ENCODE data around the gene ASXL3. TPM values are rescaled to one million over a fixed set of nuclear protein-coding genes. Genes with fewer than 3 reads are reported as not detected.

Gene ASXL3
- total RNA-seq, 1 donor from 2014 or later = 45.6 TPM

- TF ChIP-seq CTCF (IDR thresholded peaks at IDR 0.05; ENCODE audit: partially characterized antibody, unreplicated experiment) = no peak
- H3K4me3 Mint-ChIP-seq (ENCODE audit: unreplicated experiment) = no peak overlapping the region
Observed at GRCh38 chr18:33627114-33627513, 49.1 kb downstream of the ASXL3 start.

GRCh38 chr18:33630476-33630875, 52.5 kb downstream of the ASXL3 start:
- no peaks in the 10 kb centered on the region for H3K36me3 Mint-ChIP-seq (ENCODE audit: unreplicated experiment)
- no peak overlapping the region for H3K27ac Mint-ChIP-seq (ENCODE audit: unreplicated experiment)
- no peak for TF ChIP-seq CTCF (IDR thresholded peaks at IDR 0.05; ENCODE audit: partially characterized antibody, unreplicated experiment)
- H3K27me3 Mint-ChIP-seq (ENCODE audit: unreplicated experiment) = peaks cover 2% of the 10 kb centered on the region
- DNase-seq = no peak
- peaks cover 4% of the 10 kb centered on the region for H3K4me1 Mint-ChIP-seq (ENCODE audit: low read depth, unreplicated experiment)
- no peak overlapping the region for H3K4me3 Mint-ChIP-seq (ENCODE audit: unreplicated experiment)
- H3K9me3 Mint-ChIP-seq (ENCODE audit: unreplicated experiment) = no peaks in the 10 kb centered on the region

More at GRCh38 chr18:33627114-33627513, 49.1 kb downstream of the ASXL3 start:
- Mint-ChIP-seq H3K9me3 (ENCODE audit: unreplicated experiment) (no peaks in the 10 kb centered on the region), H3K27ac (ENCODE audit: unreplicated experiment) (no peak overlapping the region), H3K4me1 (ENCODE audit: low read depth, unreplicated experiment) (peaks cover 4% of the 10 kb centered on the region), H3K36me3 (ENCODE audit: unreplicated experiment) (no peaks in the 10 kb centered on the region), H3K27me3 (ENCODE audit: unreplicated experiment) (peaks cover 2% of the 10 kb centered on the region)
- no peak for DNase-seq

- Mint-ChIP-seq H3K27me3 (ENCODE audit: unreplicated experiment) (no peaks in the 10 kb centered on the region), H3K36me3 (ENCODE audit: unreplicated experiment) (no peaks in the 10 kb centered on the region), H3K9me3 (ENCODE audit: unreplicated experiment) (no peaks in the 10 kb centered on the region), H3K4me3 (ENCODE audit: unreplicated experiment) (no peak overlapping the region), H3K4me1 (ENCODE audit: low read depth, unreplicated experiment) (no peaks in the 10 kb centered on the region), H3K27ac (ENCODE audit: unreplicated experiment) (no peak overlapping the region)
- TF ChIP-seq CTCF (IDR thresholded peaks at IDR 0.05; ENCODE audit: partially characterized antibody, unreplicated experiment) = no peak
- DNase-seq = no peak
Observed at GRCh38 chr18:33641141-33641540, 63.1 kb downstream of the ASXL3 start.

- DNase-seq = no peak
- H3K36me3 Mint-ChIP-seq (ENCODE audit: unreplicated experiment) = no peaks in the 10 kb centered on the region
- H3K4me1 Mint-ChIP-seq (ENCODE audit: low read depth, unreplicated experiment) = no peaks in the 10 kb centered on the region
- no peak for TF ChIP-seq CTCF (IDR thresholded peaks at IDR 0.05; ENCODE audit: partially characterized antibody, unreplicated experiment)
- H3K9me3 Mint-ChIP-seq (ENCODE audit: unreplicated experiment) = no peaks in the 10 kb centered on the region
- H3K27ac Mint-ChIP-seq (ENCODE audit: unreplicated experiment) = no peak overlapping the region
- H3K4me3 Mint-ChIP-seq (ENCODE audit: unreplicated experiment) = no peak overlapping the region
- H3K27me3 Mint-ChIP-seq (ENCODE audit: unreplicated experiment) = no peaks in the 10 kb centered on the region
Observed at GRCh38 chr18:33644494-33644893, 66.5 kb downstream of the ASXL3 start.

- no peak for TF ChIP-seq CTCF (IDR thresholded peaks at IDR 0.05; ENCODE audit: partially characterized antibody, unreplicated experiment)
- Mint-ChIP-seq H3K27ac (ENCODE audit: unreplicated experiment) (no peak overlapping the region), H3K4me3 (ENCODE audit: unreplicated experiment) (no peak overlapping the region), H3K36me3 (ENCODE audit: unreplicated experiment) (no peaks in the 10 kb centered on the region), H3K27me3 (ENCODE audit: unreplicated experiment) (no peaks in the 10 kb centered on the region), H3K9me3 (ENCODE audit: unreplicated experiment) (no peaks in the 10 kb centered on the region), H3K4me1 (ENCODE audit: low read depth, unreplicated experiment) (no peaks in the 10 kb centered on the region)
- DNase-seq = no peak
Observed at GRCh38 chr18:33647365-33647764, 69.3 kb downstream of the ASXL3 start.

Data from glutamatergic neuron (in vitro differentiated cells).